ENCODE results near the gene PLCXD3. TPM values are rescaled to one million over a fixed set of nuclear protein-coding genes. Genes with fewer than 3 reads are reported as not detected.

PLCXD3 gene, protein sequence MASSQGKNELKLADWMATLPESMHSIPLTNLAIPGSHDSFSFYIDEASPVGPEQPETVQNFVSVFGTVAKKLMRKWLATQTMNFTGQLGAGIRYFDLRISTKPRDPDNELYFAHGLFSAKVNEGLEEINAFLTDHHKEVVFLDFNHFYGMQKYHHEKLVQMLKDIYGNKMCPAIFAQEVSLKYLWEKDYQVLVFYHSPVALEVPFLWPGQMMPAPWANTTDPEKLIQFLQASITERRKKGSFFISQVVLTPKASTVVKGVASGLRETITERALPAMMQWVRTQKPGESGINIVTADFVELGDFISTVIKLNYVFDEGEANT
- under 0.01 TPM for total RNA-seq

DNA sequence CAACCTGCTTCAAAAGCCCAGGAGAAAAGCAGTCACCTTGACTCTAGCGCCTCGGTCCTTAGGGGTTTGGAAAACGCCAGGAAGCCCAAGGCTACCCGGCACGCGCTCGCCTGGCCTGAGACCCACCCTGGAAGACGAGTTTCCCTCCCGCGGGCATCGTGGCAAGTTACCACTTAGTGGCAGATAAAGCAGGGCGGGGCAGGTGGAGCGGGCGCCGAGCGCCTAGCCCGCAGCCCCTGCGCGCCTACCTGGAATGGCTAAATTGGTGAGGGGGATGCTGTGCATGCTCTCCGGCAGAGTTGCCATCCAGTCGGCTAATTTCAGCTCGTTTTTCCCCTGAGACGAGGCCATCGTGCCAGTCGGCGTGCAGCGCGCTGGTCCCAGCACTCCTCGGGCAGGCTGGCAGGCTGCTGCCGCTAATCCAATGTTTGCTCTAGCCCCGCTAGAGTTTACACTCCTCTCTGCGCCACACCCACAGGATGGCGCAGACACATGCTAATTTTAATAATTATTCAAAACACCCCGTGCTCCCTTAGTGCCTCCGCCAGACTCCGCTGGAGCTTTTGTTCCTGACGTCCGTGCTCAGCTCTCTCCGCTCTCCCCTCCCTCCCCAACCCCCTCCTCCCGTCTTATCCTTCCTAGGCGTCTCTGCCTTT, at the start of gene PLCXD3:
TSS of gene PLCXD3 (minus strand) at position 426 of the 656 bp plus-strand sequence. CDS start at position 351, 75 bp downstream.
- peaks cover 17% of the 10 kb centered on the region for H3K27me3 ChIP-seq (ENCODE audit: insufficient read depth, low read length)
- H3K4me1 ChIP-seq (ENCODE audit: insufficient read depth, low read length), result no peaks in the 10 kb centered on the region
- no peaks in the 10 kb centered on the region for H3K9me3 ChIP-seq (ENCODE audit: low read depth, low read length)
- H3K4me3 ChIP-seq (ENCODE audit: low read length), result no peak within 1 kb of the TSS

DNA sequence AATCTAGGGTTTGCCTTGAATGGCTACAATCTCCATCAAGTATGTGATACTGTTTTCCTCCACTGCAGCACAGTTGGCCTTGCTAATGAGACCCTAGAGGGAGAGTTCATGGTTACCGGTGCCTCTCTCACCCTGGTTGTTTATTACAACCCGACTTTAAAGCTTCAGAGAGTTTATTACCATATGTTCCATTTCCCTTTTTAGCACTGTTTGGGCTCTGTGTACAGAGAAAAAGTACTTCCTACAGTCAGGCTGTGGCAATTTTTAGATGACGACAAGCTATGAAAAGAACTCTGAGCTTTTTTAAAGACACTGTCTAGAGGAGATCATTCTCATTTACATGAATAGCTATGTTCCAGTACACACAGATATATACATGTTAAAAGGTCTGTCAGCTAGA, 48.8 kb upstream of the PLCXD3 start:
- Histone ChIP-seq H3K9me3 (ENCODE audit: low read depth, low read length) (no peaks in the 10 kb centered on the region), H3K4me3 (ENCODE audit: low read length) (no peak overlapping the region), H3K27me3 (ENCODE audit: insufficient read depth, low read length) (no peaks in the 10 kb centered on the region), H3K4me1 (ENCODE audit: insufficient read depth, low read length) (no peaks in the 10 kb centered on the region)

DNA sequence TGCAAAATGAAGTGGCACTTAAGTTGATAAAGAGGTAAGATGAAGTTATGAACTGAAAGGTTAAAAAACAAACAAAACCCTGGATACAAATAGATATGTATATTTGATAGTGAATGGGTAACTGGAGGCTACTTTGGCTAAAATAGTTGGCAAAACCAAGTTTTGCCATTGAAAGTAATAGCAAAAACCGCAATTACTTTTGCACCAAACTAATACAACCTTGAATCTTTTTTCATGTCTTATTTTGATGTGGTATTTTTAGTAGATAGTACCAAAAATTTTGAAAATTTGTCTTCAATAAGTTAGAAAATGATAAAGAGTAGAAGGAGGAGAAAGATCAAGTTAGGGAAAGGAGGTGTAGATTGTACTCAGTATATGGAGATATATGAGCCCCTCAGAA, 47.9 kb upstream of the PLCXD3 start:
- no peak overlapping the region for H3K4me3 ChIP-seq (ENCODE audit: low read length)

DNA sequence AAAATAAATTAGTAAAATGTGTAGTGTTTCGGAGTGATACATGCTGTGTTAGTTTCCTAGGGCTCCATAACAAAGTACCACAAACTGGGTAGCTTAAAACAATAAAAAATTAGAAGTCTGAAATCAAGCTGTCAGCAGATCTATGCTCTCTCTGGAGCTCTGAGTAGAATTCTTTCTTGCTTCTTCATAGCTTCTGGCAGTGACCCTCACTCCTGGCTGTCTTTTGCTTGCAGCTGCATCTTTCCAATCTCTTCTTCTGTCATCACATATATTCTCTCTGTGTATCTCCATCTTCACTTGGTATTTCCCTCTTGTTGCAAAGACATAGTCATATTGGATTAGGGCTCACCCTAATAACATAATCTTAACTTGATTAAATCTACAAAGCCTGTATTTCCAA, 37.6 kb upstream of the PLCXD3 start:
- no peaks in the 10 kb centered on the region for H3K9me3 ChIP-seq (ENCODE audit: low read depth, low read length)
- H3K4me1 ChIP-seq (ENCODE audit: insufficient read depth, low read length), result no peaks in the 10 kb centered on the region
- H3K27me3 ChIP-seq (ENCODE audit: insufficient read depth, low read length), result no peaks in the 10 kb centered on the region
- H3K4me3 ChIP-seq (ENCODE audit: low read length), result no peak overlapping the region

More for the DNA sequence above, 47.9 kb upstream of the PLCXD3 start:
- no peaks in the 10 kb centered on the region for H3K4me1 ChIP-seq (ENCODE audit: insufficient read depth, low read length)
- H3K9me3 ChIP-seq (ENCODE audit: low read depth, low read length), result no peaks in the 10 kb centered on the region
- no peaks in the 10 kb centered on the region for H3K27me3 ChIP-seq (ENCODE audit: insufficient read depth, low read length)

DNA sequence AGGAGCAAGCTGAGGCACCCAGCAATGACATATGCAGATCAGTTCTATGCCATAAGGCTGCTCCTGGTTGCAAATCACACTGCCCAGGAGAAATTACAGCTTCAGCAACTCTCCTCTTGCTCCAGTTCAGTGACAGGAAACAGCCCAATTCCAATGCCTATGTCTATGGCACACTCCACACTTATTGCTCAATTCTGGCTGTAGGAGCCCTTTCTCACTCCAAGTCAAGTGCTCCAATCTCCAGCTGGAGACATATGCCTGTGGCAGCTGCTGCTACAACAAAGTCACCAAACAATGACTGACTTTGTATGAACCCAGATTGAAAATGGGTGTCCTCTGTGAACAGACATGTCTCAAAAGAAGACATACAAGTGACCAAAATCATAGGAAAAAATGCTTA, 31.8 kb upstream of the PLCXD3 start:
- H3K9me3 ChIP-seq (ENCODE audit: low read depth, low read length), result peaks cover 9% of the 10 kb centered on the region
- H3K4me1 ChIP-seq (ENCODE audit: insufficient read depth, low read length), result no peaks in the 10 kb centered on the region
- H3K27me3 ChIP-seq (ENCODE audit: insufficient read depth, low read length), result no peaks in the 10 kb centered on the region
- no peak overlapping the region for H3K4me3 ChIP-seq (ENCODE audit: low read length)

DNA sequence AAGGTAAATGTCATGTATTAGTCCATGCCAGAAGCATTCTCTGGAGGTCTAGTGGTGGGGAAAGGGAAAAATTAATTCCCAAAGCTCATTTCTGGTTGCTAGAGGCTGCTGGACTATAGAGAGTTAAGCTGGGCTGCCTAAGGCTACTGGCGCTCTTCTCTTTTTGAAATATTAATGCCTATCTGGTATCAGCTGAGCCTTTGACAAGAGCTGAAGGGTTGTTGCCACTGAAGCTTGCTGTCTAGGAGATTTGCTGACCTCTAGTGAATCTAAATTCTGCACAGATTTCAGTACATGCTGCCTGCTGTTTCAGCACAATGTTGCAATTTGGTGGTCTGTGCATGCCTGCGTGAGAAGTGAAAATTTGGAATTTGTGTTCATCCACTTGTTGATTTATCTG, 29.1 kb upstream of the PLCXD3 start:
- peaks cover 9% of the 10 kb centered on the region for H3K9me3 ChIP-seq (ENCODE audit: low read depth, low read length)
- no peak overlapping the region for H3K4me3 ChIP-seq (ENCODE audit: low read length)
- no peaks in the 10 kb centered on the region for H3K27me3 ChIP-seq (ENCODE audit: insufficient read depth, low read length)
- H3K4me1 ChIP-seq (ENCODE audit: insufficient read depth, low read length), result no peaks in the 10 kb centered on the region

DNA sequence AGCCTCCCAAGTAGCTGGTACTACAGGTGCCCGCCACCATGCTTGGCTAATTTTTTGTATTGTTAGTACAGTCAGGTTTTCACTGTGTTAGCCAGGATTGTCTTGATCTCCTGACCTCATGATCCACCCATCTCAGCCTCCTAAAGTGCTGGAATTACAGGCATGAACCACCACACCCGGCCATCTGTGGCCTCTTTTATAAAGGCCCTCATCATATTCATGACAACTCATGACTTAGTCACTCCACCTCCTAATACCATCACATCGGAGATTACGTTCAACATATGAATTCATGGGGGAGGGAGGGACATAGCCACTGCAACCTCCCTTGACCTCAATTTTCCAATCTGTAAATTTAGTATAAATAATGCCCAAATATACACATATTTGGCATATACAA, 27.2 kb upstream of the PLCXD3 start:
- Histone ChIP-seq H3K27me3 (ENCODE audit: insufficient read depth, low read length) (no peaks in the 10 kb centered on the region), H3K9me3 (ENCODE audit: low read depth, low read length) (peaks cover 9% of the 10 kb centered on the region)

DNA sequence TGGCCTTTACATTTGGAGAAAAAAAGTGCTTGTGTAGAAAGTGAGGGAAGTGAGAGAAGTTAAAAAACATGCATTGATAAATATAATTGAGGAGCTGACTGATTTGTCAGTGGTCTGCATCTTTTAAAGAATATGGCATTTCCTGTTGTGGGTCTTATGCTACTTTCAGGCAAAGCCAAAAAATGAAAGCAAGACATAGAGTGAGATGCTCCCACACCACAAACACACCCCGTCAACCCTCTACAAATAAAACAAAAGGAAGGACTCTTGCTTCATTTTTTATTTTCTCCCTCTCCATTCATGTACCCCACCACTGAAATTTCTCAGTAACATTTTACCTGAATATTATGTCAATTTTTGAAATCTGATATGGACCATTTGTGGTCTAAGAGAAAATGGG, 22.1 kb upstream of the PLCXD3 start:
- Histone ChIP-seq H3K4me1 (ENCODE audit: insufficient read depth, low read length) (no peaks in the 10 kb centered on the region), H3K27me3 (ENCODE audit: insufficient read depth, low read length) (no peaks in the 10 kb centered on the region), H3K9me3 (ENCODE audit: low read depth, low read length) (no peaks in the 10 kb centered on the region), H3K4me3 (ENCODE audit: low read length) (no peak overlapping the region)

More for the DNA sequence above, 27.2 kb upstream of the PLCXD3 start:
- Histone ChIP-seq H3K4me3 (ENCODE audit: low read length) (no peak overlapping the region), H3K4me1 (ENCODE audit: insufficient read depth, low read length) (no peaks in the 10 kb centered on the region)

DNA sequence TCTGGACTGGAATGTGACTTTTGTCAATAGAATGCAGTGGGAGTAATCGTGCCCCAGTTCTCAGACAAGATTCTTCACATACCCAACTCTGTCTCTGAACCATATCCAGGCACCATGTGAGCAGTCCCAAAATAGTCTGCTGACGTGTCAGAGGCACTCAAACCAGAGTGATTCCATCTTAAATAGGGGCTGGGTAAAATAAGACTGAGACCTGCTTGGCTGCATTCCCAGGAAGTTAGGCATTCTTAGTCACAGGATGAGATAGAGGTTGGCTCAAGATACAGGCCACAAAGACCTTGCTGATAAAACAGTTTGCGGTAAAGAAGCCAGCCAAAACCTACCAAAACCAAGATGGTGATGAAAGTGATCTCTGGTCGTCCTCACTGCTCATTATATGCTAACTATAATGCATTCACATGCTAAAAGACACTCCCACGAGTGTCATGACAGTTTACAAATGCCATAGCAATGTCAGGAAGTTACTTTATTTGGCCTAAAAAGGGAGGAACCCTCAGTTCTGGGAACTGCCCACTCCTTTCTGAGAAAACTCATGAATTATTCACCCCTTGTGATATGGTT, 16.9 kb upstream of the PLCXD3 start:
- Histone ChIP-seq H3K27me3 (ENCODE audit: insufficient read depth, low read length) (no peaks in the 10 kb centered on the region), H3K9me3 (ENCODE audit: low read depth, low read length) (no peaks in the 10 kb centered on the region), H3K4me3 (ENCODE audit: low read length) (no peak overlapping the region)

DNA sequence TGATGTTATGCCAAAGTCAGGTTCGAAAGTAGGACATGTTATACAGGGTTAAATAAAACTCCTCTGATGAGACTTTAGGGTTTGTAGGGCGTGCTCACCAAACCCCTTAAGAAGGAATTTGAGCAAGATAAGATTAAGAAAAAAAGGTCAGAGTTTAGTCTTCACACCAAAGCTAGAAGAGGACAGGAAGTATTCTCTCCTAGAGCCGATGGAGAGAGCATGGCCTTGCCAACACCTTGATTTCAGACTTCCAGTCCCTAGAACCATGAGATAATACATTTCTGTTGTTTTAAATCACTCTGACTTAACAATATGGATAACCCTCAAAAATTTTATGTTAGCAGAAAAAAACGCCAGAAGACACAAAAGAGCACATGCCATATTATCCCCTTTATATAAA, 16.3 kb upstream of the PLCXD3 start:
- no peaks in the 10 kb centered on the region for H3K27me3 ChIP-seq (ENCODE audit: insufficient read depth, low read length)
- H3K9me3 ChIP-seq (ENCODE audit: low read depth, low read length), result no peaks in the 10 kb centered on the region
- H3K4me3 ChIP-seq (ENCODE audit: low read length), result no peak overlapping the region
- no peaks in the 10 kb centered on the region for H3K4me1 ChIP-seq (ENCODE audit: insufficient read depth, low read length)

More for the DNA sequence above, 16.9 kb upstream of the PLCXD3 start:
- no peaks in the 10 kb centered on the region for H3K4me1 ChIP-seq (ENCODE audit: insufficient read depth, low read length)

DNA sequence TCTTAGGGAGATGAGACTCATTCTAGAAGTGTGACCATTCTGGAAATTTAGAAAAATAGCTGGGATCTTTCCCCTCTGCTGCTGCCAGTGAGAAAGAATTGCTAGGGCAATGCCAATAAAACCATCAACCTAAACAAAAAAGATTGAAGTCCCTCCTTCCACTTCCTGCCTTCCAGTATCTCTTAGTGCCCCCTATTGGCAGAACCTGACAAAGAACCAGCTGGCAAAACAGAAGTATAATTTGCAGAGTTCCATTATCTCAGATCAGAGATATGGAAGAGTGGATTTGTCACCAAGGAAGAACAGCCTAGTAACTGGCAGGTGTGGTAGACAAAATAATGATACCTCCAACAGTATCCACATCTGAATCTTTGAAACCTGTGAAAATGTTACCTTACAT, 13.8 kb upstream of the PLCXD3 start:
- Histone ChIP-seq H3K27me3 (ENCODE audit: insufficient read depth, low read length) (no peaks in the 10 kb centered on the region), H3K4me1 (ENCODE audit: insufficient read depth, low read length) (no peaks in the 10 kb centered on the region), H3K9me3 (ENCODE audit: low read depth, low read length) (no peaks in the 10 kb centered on the region), H3K4me3 (ENCODE audit: low read length) (no peak overlapping the region)

DNA sequence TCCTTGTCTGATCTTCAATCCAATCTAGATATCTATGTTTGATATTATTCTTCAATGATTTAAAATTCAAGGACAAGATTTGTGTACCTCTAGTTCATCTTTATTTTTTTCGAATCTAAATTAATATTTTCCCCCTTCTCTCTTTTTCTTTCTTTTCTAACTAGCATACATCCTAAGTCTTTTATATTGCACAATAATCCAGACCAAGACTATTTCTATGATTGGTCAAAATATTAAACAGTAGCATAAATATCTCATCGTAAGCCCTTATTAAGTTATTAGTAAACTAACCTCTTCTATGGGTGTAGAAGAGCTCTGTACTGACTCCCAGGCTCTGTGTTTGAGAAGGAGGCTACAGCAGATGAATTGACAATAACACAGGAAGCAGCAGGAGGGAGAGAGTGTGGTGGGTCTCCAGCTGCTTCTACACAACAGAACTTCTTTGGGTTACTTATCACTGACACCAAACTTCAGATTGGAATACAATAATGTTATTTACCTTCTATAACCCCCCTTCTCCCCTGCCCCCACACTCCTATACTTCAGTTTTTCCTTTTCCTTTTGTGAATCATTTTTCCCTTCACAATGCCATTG, 11.9 kb upstream of the PLCXD3 start:
- no peaks in the 10 kb centered on the region for H3K4me1 ChIP-seq (ENCODE audit: insufficient read depth, low read length)
- no peak overlapping the region for H3K4me3 ChIP-seq (ENCODE audit: low read length)
- H3K9me3 ChIP-seq (ENCODE audit: low read depth, low read length), result no peaks in the 10 kb centered on the region
- H3K27me3 ChIP-seq (ENCODE audit: insufficient read depth, low read length), result no peaks in the 10 kb centered on the region

DNA sequence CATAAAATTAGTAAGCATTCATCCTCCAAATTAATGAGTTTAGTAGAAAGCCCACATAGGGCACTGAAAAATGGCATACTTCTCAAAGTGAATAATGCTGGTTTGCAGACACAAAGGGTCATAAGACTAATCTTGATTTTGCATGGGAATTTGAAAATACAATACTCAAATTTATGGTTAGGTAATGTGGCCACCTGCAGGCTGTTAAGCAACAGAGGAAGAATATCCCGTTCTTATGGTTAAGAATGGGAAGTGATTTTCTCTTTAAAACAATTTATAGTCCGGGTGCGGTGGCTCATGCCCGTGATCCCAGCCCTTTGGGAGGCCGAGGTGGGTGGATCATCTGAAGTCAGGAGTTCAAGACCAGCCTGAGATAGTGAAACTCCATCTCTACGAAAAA, 9.4 kb upstream of the PLCXD3 start:
- H3K4me1 ChIP-seq (ENCODE audit: insufficient read depth, low read length), result no peaks in the 10 kb centered on the region

DNA sequence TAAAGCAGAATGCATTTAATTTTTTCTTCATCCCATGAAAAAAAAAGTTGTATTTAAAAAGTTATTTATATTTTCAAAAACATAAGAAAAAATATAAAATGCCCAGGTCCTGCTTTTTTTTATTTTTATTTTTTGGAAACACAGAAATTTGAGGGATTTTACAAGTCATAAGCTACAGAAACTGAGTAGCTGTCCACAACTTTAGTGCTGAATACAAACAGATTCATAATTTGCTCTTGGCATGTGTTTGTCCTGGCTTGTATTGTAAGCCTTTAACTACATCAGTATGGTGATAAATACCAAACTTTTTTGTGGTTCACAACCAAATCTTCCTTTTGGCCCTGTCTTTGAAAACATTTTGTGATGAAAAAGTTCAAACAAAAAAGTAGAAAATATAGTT, 7.5 kb upstream of the PLCXD3 start:
- Histone ChIP-seq H3K27me3 (ENCODE audit: insufficient read depth, low read length) (no peaks in the 10 kb centered on the region), H3K4me3 (ENCODE audit: low read length) (no peak overlapping the region), H3K9me3 (ENCODE audit: low read depth, low read length) (no peaks in the 10 kb centered on the region), H3K4me1 (ENCODE audit: insufficient read depth, low read length) (no peaks in the 10 kb centered on the region)

More for the DNA sequence above, 9.4 kb upstream of the PLCXD3 start:
- H3K27me3 ChIP-seq (ENCODE audit: insufficient read depth, low read length), result no peaks in the 10 kb centered on the region
- H3K4me3 ChIP-seq (ENCODE audit: low read length), result no peak overlapping the region
- H3K9me3 ChIP-seq (ENCODE audit: low read depth, low read length), result no peaks in the 10 kb centered on the region

DNA sequence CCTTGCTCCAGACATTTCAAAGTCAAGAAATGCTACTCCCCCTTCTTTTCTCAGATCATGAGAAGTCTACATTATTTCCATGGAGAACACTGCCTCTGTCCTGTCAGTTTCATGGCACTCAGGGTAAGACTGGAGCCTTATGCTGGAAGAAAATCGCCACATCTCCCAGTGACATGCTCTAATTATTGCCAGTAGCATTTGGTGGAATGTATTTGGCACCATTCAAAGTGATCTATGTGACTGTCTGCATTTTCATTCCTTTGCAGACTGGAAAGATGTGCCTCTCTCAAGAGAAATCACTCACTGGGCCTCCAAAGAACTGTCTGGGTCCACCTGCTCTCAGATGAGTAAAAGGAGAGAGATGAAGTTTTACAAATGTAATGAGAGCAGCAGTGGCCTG, 840 bp upstream of the PLCXD3 start:
- Histone ChIP-seq H3K4me1 (ENCODE audit: insufficient read depth, low read length) (no peaks in the 10 kb centered on the region), H3K9me3 (ENCODE audit: low read depth, low read length) (no peaks in the 10 kb centered on the region), H3K27me3 (ENCODE audit: insufficient read depth, low read length) (peaks cover 17% of the 10 kb centered on the region), H3K4me3 (ENCODE audit: low read length) (no peak overlapping the region)
